ENCODE measurements around the gene POLN. TPM values are rescaled to one million over a fixed set of nuclear protein-coding genes. Genes with fewer than 3 reads are reported as not detected.

Gene POLN
- total RNA-seq, 2 experiments from 2014 or later: 4.0 to 4.4 TPM

- peaks cover 8% of the 10 kb centered on the region for H3K4me1 ChIP-seq (ENCODE audit: insufficient read depth, low read length, poor library complexity, severe bottlenecking)
- H3K9me3 ChIP-seq (ENCODE audit: low read length): no peaks in the 10 kb centered on the region
- no peak overlapping the region for H3K27ac ChIP-seq (ENCODE audit: low read depth, low read length, poor library complexity, severe bottlenecking)
- H3K79me2 ChIP-seq (ENCODE audit: insufficient read depth, low read depth, low read length): no peaks in the 10 kb centered on the region
- no peak for DNase-seq (ENCODE audit: low spot score)
- H3K36me3 ChIP-seq (ENCODE audit: insufficient read depth, low read length): no peaks in the 10 kb centered on the region
- no peak for TF ChIP-seq EZH2phosphoT487 (IDR thresholded peaks at IDR 0.05; ENCODE audit: borderline replicate concordance, low read depth, low read length)
- TF ChIP-seq, protein P1, sequence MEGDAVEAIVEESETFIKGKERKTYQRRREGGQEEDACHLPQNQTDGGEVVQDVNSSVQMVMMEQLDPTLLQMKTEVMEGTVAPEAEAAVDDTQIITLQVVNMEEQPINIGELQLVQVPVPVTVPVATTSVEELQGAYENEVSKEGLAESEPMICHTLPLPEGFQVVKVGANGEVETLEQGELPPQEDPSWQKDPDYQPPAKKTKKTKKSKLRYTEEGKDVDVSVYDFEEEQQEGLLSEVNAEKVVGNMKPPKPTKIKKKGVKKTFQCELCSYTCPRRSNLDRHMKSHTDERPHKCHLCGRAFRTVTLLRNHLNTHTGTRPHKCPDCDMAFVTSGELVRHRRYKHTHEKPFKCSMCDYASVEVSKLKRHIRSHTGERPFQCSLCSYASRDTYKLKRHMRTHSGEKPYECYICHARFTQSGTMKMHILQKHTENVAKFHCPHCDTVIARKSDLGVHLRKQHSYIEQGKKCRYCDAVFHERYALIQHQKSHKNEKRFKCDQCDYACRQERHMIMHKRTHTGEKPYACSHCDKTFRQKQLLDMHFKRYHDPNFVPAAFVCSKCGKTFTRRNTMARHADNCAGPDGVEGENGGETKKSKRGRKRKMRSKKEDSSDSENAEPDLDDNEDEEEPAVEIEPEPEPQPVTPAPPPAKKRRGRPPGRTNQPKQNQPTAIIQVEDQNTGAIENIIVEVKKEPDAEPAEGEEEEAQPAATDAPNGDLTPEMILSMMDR (conservative IDR thresholded peaks at IDR 0.05; ENCODE audit: low read length): no peak
- no peak overlapping the region for H3K4me2 ChIP-seq (ENCODE audit: low read length)
- H2AFZ ChIP-seq (ENCODE audit: low read length): no peak overlapping the region
- H3K9me2 ChIP-seq (ENCODE audit: insufficient read depth, low read length): no peaks in the 10 kb centered on the region
- intact Hi-C loops (cut with micrococcal nuclease; ENCODE audit: unreplicated experiment): no loop called here
- ChIA-PET CTCF (ENCODE audit: unreplicated experiment) (no interaction called here), POLR2A (no interaction called here)
- H3K4me3 ChIP-seq (ENCODE audit: low read depth, low read length, poor library complexity, severe bottlenecking): no peak overlapping the region
- no TSS peak for BruUV-seq (replicated peaks)
- H4K20me1 ChIP-seq (ENCODE audit: insufficient read depth, low read length): no peaks in the 10 kb centered on the region
These were observed 197.1 kb downstream of the POLN start for GRCh38 chr4:2044542-2045517.

- ChIA-PET POLR2A (no interaction called here), CTCF (ENCODE audit: unreplicated experiment) (no interaction called here)
- intact Hi-C loops (cut with micrococcal nuclease; ENCODE audit: unreplicated experiment): no loop called here
- Histone ChIP-seq H4K20me1 (ENCODE audit: insufficient read depth, low read length) (no peaks in the 10 kb centered on the region), H3K9me3 (ENCODE audit: low read length) (no peaks in the 10 kb centered on the region), H3K9me2 (ENCODE audit: insufficient read depth, low read length) (no peaks in the 10 kb centered on the region), H3K4me2 (ENCODE audit: low read length) (no peak overlapping the region), H3K4me3 (ENCODE audit: low read depth, low read length, poor library complexity, severe bottlenecking) (no peak overlapping the region), H3K79me2 (ENCODE audit: insufficient read depth, low read depth, low read length) (no peaks in the 10 kb centered on the region), H3K27ac (ENCODE audit: low read depth, low read length, poor library complexity, severe bottlenecking) (no peak overlapping the region), H2AFZ (ENCODE audit: low read length) (no peak overlapping the region), H3K36me3 (ENCODE audit: insufficient read depth, low read length) (no peaks in the 10 kb centered on the region), H3K4me1 (ENCODE audit: insufficient read depth, low read length, poor library complexity, severe bottlenecking) (peaks cover 8% of the 10 kb centered on the region)
- TF ChIP-seq EZH2phosphoT487 (IDR thresholded peaks at IDR 0.05; ENCODE audit: borderline replicate concordance, low read depth, low read length): no peak
- TF ChIP-seq, protein P1 (conservative IDR thresholded peaks at IDR 0.05; ENCODE audit: low read length): no peak
- DNase-seq (ENCODE audit: low spot score): no peak
- no TSS peak for BruUV-seq (replicated peaks)
These were observed 197.8 kb downstream of the POLN start for GRCh38 chr4:2044119-2044485.

All from OCI-LY7 (cell line).